Aorta (tissue), 5 donors: Measurements from ENCODE around the gene DNAH7. TPM values are rescaled to one million over a fixed set of nuclear protein-coding genes. Genes with fewer than 3 reads are reported as not detected.

Source experiments
- ATAC-seq: fragments of 200-7000 bp; cut with Tn5 transposase; one replicate; pipeline ENCODE4 v1.9.1; 2022; ENCODE audit warnings: moderate library complexity; ENCODE audit not compliant: low FRiP score
- DNase-seq, 2 donors: peaks; one replicate each; pipeline ENCODE4 v3.0.0-alpha.2; 2020
- H3K27ac ChIP-seq, 2 donors: one replicate each; pipeline ENCODE4 v1.5.1; 2013; ENCODE audit warnings: low read length in 2 of 2, mild to moderate bottlenecking in 2 of 2, moderate library complexity in 2 of 2, control low read depth in 1 of 2, inconsistent platforms in 1 of 2, low read depth in 1 of 2
- H3K27me3 ChIP-seq, 2 donors: one replicate each; pipeline ENCODE4 v1.6.1; 2013; ENCODE audit warnings: control low read depth in 1 of 2, low read length in 1 of 2, mild to moderate bottlenecking in 1 of 2, moderate library complexity in 1 of 2; ENCODE audit not compliant: insufficient read depth in 2 of 2, control insufficient read depth in 1 of 2
- H3K36me3 ChIP-seq, 2 donors: one replicate each; pipeline ENCODE4 v1.6.1; 2013; ENCODE audit warnings: control low read depth in 1 of 2, low read length in 1 of 2, mild to moderate bottlenecking in 1 of 2; ENCODE audit not compliant: insufficient read depth in 2 of 2, control insufficient read depth in 1 of 2
- H3K4me1 ChIP-seq, 2 donors: one replicate each; pipeline ENCODE4 v1.6.1; 2013; ENCODE audit warnings: low read length in 2 of 2, control low read depth in 1 of 2, mild to moderate bottlenecking in 1 of 2, moderate library complexity in 1 of 2; ENCODE audit not compliant: insufficient read depth in 2 of 2, control insufficient read depth in 1 of 2
- H3K4me3 ChIP-seq, 2 donors: one replicate each; pipeline ENCODE4 v1.5.1; 2013; ENCODE audit warnings: low read length in 2 of 2, control low read depth in 1 of 2, mild to moderate bottlenecking in 1 of 2
- H3K9me3 ChIP-seq: one replicate; pipeline ENCODE4 v1.6.1; 2013; ENCODE audit warnings: mild to moderate bottlenecking, low read length; ENCODE audit not compliant: control insufficient read depth
- WGBS, 2 donors: extraction: QIAGEN DNeasy Blood & Tissue Kit; methylation state at CpG; one replicate each; pipeline ENCODE4 v1.1.7; 2013; 5-methylcytosine and 5-hydroxymethylcytosine counted together
- intact Hi-C, 2 donors: fragments of 100-400 bp; cut with DNase I; formaldehyde crosslinking; loops; one replicate each; pipeline versions ENCODE4 v1.14.2 to v1.15.0; 2022
- polyA plus RNA-seq, 2 donors: library from polyadenylated mRNA; stranded (reverse); fragments of 200-250 nt; gene quantifications; one replicate each; pipeline ENCODE4 v1.2.3, GENCODE V29; 2013
- total RNA-seq, 2 donors: library from RNA; stranded (reverse); fragmentation: NEBNext Ultra II Directional; extraction: Animal tissue kit (Norgen Biotek cat#: 25700); gene quantifications; one replicate each; pipeline ENCODE4 v1.2.1, GENCODE V29; 2021
- donor health status: healthy with polysubstance abuse.
- donor health status: Bipolar disorder and iron deficiency.
- donor health status: DM: no; HTN: no; CAD: no.
- donor health status: DM: no; HTN: no; CAD: no.
- donor health status: DM: yes; HTN: yes; CAD: no.

DNAH7 gene
- total and polyA plus RNA-seq, 4 donors: 0.71 to 2.7 (median 1.5) TPM

DNA sequence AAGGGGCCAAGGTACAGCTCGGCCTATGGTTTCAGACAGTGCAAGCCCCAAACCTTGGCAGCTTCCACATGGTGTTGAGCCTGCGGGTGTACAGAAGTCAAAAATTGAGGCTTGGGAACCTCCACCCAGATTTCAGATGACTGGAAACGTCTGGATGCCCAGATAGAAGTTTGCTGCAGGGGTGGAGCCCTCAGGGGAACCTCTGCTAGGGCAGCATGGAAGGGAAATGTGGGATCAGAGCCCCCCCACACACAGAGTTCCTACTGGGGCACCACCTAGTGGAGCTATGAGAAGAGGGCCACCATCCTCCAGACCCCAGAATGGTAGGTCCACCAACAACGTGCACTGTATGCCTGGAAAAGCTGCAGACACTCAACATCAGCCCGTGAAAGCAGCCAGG is 15.0 kb upstream of the DNAH7 start:
- intact Hi-C loops: no loop called here
- ATAC-seq (no peak), DNase-seq (no peak)
- H3K9me3 ChIP-seq: no peaks in the 10 kb centered on the region
- H3K4me1 ChIP-seq: no peaks in the 10 kb centered on the region
- no peak overlapping the region for H3K4me3 ChIP-seq
- WGBS, 2 donors: 95% methylated on average over 5 of the region's 5 CpGs
- no peak overlapping the region for H3K27ac ChIP-seq
- H3K36me3 ChIP-seq: no peaks in the 10 kb centered on the region
- H3K27me3 ChIP-seq: no peaks in the 10 kb centered on the region

- no peak overlapping the region for H3K27ac ChIP-seq
- H3K9me3 ChIP-seq: no peaks in the 10 kb centered on the region
- H3K27me3 ChIP-seq: no peaks in the 10 kb centered on the region
- H3K4me3 ChIP-seq: no peak overlapping the region
- H3K36me3 ChIP-seq: no peaks in the 10 kb centered on the region
- WGBS, 2 donors: 66 to 67% methylated on average over 2 of the region's 2 CpGs
- DNase-seq (no peak), ATAC-seq (no peak)
- no peaks in the 10 kb centered on the region for H3K4me1 ChIP-seq
- intact Hi-C loops: no loop called here
These were observed 11.9 kb upstream of the DNAH7 start for GRCh38 chr2:196080526-196080925.

DNA sequence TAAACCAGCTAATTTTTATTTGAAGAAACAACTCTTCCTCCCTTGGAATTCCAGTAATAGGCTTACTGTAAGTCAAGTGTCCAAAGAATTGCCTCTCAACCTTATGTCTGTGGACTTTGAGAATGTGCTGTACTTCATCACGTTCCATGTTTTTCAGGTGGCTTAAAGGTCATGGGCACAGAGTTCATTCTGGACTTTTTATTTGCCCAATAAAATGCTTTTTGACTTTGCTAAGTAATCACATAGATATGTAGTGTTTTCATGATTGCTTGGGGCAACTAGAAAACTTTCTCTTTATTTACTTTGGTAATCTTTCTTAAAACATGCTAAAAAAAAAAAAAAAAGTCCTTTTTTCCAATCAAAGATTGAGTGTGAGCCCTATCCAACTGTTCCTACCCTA is 10.4 kb upstream of the DNAH7 start:
- Histone ChIP-seq H3K4me3 (no peak overlapping the region), H3K27ac (no peak overlapping the region), H3K36me3 (no peaks in the 10 kb centered on the region), H3K27me3 (no peaks in the 10 kb centered on the region), H3K4me1 (no peaks in the 10 kb centered on the region), H3K9me3 (no peaks in the 10 kb centered on the region)
- 13 to 39% methylated on average over 1 of the region's 1 CpG for WGBS, 2 donors
- ATAC-seq: no peak
- no peak for DNase-seq
- intact Hi-C loops: loop anchor here (2.0 to 10.0 kb wide), 5 partner anchors 200 to 676 kb away; no protein-coding TSS in a partner anchor

DNA sequence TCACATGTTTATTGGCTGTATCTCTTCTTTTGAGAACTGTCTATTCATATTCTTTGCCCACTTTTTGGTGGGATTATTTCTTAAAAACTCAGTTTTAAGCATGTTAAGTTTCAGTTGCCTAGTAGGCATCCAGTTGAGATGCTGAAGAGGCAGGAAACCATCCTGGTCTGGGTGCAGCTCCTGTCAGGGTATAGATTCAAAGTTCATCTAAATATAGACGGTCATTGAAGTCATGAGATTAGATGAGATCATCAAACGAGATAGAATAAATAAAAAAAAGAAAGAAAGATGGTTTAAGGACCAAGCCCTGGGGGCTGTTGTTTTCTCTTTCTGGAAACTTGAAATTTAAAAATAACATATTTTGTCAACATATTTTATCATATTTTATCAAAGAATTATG is 9.2 kb upstream of the DNAH7 start:
- intact Hi-C loops: loop anchor here (2.0 to 10.0 kb wide), 5 partner anchors 201 to 677 kb away; no protein-coding TSS in a partner anchor
- no peak overlapping the region for H3K27ac ChIP-seq

GRCh38 chr2:196076778-196077568 is 8.3 kb upstream of the DNAH7 start:
- no peaks in the 10 kb centered on the region for H3K9me3 ChIP-seq
- no peaks in the 10 kb centered on the region for H3K27me3 ChIP-seq
- DNase-seq (no peak), ATAC-seq (no peak)
- intact Hi-C loops: loop anchor here in 1 of 2 donors (5.0 to 10.0 kb wide), 3 partner anchors 260 to 678 kb away; no protein-coding TSS in a partner anchor
- no peak overlapping the region for H3K4me3 ChIP-seq
- H3K27ac ChIP-seq: no peak overlapping the region
- H3K4me1 ChIP-seq: no peaks in the 10 kb centered on the region
- 58 to 59% methylated on average over 5 of the region's 5 CpGs for WGBS, 2 donors
- no peaks in the 10 kb centered on the region for H3K36me3 ChIP-seq

More for the DNA sequence above, 9.2 kb upstream of the DNAH7 start:
- ATAC-seq (no peak), DNase-seq (no peak)
- no peaks in the 10 kb centered on the region for H3K27me3 ChIP-seq
- no peaks in the 10 kb centered on the region for H3K4me1 ChIP-seq
- H3K36me3 ChIP-seq: no peaks in the 10 kb centered on the region
- WGBS, 2 donors: 39 to 54% methylated on average over 2 of the region's 2 CpGs
- H3K9me3 ChIP-seq: no peaks in the 10 kb centered on the region
- H3K4me3 ChIP-seq: no peak overlapping the region

DNA sequence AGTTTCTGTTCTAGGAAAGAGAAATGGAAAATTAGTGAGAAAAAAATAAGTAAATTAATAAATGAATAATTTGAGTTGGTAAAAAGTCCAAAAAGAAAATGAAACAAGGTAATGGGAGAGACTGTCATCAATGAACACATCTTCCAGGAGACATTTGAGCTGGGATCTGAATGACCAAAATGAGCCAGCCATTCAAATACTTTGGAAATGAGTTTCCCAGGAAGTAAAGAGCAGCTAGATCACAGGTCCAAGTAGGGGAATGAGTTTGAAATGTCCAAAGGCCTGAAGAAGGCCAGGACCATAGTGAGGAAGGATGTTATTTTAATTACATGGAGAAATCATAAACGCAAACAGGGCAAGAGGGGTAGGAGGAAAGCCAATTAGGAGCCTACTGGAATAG is 6.6 kb upstream of the DNAH7 start:
- ATAC-seq (no peak), DNase-seq (no peak)
- intact Hi-C loops: loop anchor here in 1 of 2 donors (5.0 to 10.0 kb wide), 3 partner anchors 262 to 680 kb away; no protein-coding TSS in a partner anchor
- H3K36me3 ChIP-seq: no peaks in the 10 kb centered on the region
- H3K4me1 ChIP-seq: no peaks in the 10 kb centered on the region
- WGBS, 2 donors: 0% methylated on average over 1 of the region's 1 CpG
- H3K27me3 ChIP-seq: no peaks in the 10 kb centered on the region
- H3K27ac ChIP-seq: no peak overlapping the region
- H3K4me3 ChIP-seq: no peak overlapping the region
- no peaks in the 10 kb centered on the region for H3K9me3 ChIP-seq

DNA sequence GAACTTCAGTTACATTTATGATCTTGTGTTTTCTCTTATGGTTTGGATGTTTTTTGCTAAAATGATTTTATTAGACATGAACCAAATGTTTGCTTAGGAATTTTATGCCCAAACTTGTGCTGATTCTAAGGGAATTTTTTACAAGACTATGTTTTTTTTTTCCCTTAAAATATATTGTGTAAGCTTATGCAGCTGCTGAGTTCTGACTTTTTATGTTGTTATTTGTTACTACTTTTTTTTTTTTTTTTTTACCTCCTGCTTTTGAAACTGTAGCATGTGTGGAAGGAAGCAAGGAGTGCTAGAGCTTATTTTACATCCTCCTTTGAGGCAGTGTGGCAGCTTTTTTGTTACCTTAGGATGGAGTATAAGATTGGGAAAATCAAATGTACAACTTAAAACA is 6.0 kb upstream of the DNAH7 start:
- intact Hi-C loops: loop anchor here in 1 of 2 donors (5.0 to 10.0 kb wide), 3 partner anchors 263 to 680 kb away; no protein-coding TSS in a partner anchor
- Histone ChIP-seq H3K36me3 (no peaks in the 10 kb centered on the region), H3K4me3 (no peak overlapping the region), H3K27ac (no peak overlapping the region), H3K9me3 (no peaks in the 10 kb centered on the region), H3K27me3 (no peaks in the 10 kb centered on the region), H3K4me1 (no peaks in the 10 kb centered on the region)
- ATAC-seq: no peak
- DNase-seq: no peak

DNA sequence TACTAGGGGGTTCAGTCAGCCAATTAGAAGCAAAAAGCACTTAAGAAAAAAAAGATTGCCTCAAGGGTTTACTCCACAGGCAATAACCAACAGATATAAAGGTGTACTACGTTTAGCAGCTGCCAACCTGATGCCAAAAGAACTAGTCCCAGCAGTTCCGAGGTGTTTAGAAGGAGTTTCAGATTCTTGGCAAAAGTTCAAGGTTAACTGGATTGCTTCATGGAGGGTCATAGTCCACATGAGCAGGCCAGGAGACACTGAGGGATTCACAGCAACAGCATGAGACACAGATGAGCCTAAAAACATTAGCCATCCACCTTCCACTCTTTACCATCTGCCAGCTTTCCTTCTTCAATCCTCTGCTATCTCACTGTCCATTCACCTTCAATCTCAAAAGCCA is 4.9 kb upstream of the DNAH7 start:
- intact Hi-C loops: loop anchor here in 1 of 2 donors (10.0 kb wide), 2 partner anchors 381 to 681 kb away; no protein-coding TSS in a partner anchor
- no peaks in the 10 kb centered on the region for H3K36me3 ChIP-seq
- 64 to 71% methylated on average over 2 of the region's 2 CpGs for WGBS, 2 donors
- no peaks in the 10 kb centered on the region for H3K27me3 ChIP-seq
- H3K27ac ChIP-seq: no peak overlapping the region
- ATAC-seq (no peak), DNase-seq (no peak)
- H3K4me1 ChIP-seq: no peaks in the 10 kb centered on the region
- H3K9me3 ChIP-seq: no peaks in the 10 kb centered on the region
- H3K4me3 ChIP-seq: no peak overlapping the region

DNA sequence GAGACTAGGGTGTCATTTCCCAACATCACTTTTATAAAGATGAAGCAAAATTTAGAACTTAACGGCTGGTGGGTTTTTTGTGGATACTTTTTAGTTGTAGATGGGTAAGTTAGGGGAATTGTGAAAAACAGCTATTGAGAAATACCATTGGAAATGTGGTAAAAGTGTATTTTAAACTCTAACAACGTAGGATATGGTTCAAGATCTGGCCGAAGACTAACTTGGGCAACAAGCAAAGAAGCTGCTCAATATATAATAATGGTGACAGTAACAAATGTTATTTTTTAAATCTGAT is 1.6 kb downstream of the DNAH7 start:
- no peaks in the 10 kb centered on the region for H3K27me3 ChIP-seq
- no peaks in the 10 kb centered on the region for H3K4me1 ChIP-seq
- H3K27ac ChIP-seq: no peak overlapping the region
- 13 to 16% methylated on average over 3 of the region's 3 CpGs for WGBS, 2 donors
- intact Hi-C loops: loop anchor here in 1 of 2 donors (5.0 kb wide), 1 partner anchor 410 kb away; the partner anchor contains the start of gene SLC39A10
- H3K36me3 ChIP-seq: no peaks in the 10 kb centered on the region
- H3K4me3 ChIP-seq: no peak overlapping the region
- DNase-seq (no peak), ATAC-seq (no peak)
- H3K9me3 ChIP-seq: no peaks in the 10 kb centered on the region
